Esophagus (tissue), 2 donors: Measurements from ENCODE around the gene MACF1. TPM values are rescaled to one million over a fixed set of nuclear protein-coding genes. Genes with fewer than 3 reads are reported as not detected.
A peak's percentile ranks its signal among the peaks of the same experiment; 100 is the strongest.
"Not testable (repeated sequence)": the region's sequence is repeated elsewhere in the genome, so short reads cannot be mapped to it uniquely, and the experiment has no call there.

Source experiments
- H3K27ac ChIP-seq, 2 donors: one replicate each; pipeline ENCODE4 v1.5.1; 2013; ENCODE audit warnings: low read depth in 2 of 2, mild to moderate bottlenecking in 2 of 2, inconsistent platforms in 1 of 2, low read length in 1 of 2, moderate library complexity in 1 of 2
- H3K27me3 ChIP-seq, 2 donors: one replicate each; pipeline ENCODE4 v1.6.1; 2013; ENCODE audit warnings: low read length in 2 of 2, control low read depth in 1 of 2, mild to moderate bottlenecking in 1 of 2; ENCODE audit not compliant: insufficient read depth in 2 of 2, control insufficient read depth in 1 of 2
- H3K36me3 ChIP-seq, 2 donors: one replicate each; pipeline ENCODE4 v1.6.1; 2013; ENCODE audit warnings: low read length in 1 of 2; ENCODE audit not compliant: control insufficient read depth in 2 of 2, insufficient read depth in 2 of 2
- H3K4me1 ChIP-seq, 2 donors: one replicate each; pipeline ENCODE4 v1.6.1; 2013; ENCODE audit warnings: low read length in 1 of 2; ENCODE audit not compliant: control insufficient read depth in 2 of 2, insufficient read depth in 2 of 2
- H3K4me3 ChIP-seq, 2 donors: one replicate each; pipeline ENCODE4 v1.5.1; 2013; ENCODE audit warnings: low read length in 2 of 2, mild to moderate bottlenecking in 2 of 2, low read depth in 1 of 2, moderate library complexity in 1 of 2
- H3K9me3 ChIP-seq, 2 donors: one replicate each; pipeline ENCODE4 v1.6.1; 2013; ENCODE audit warnings: mild to moderate bottlenecking in 2 of 2, low read depth in 1 of 2, low read length in 1 of 2, moderate library complexity in 1 of 2; ENCODE audit not compliant: control insufficient read depth in 2 of 2, insufficient read depth in 1 of 2
- WGBS, 2 donors: extraction: QIAGEN DNeasy Blood & Tissue Kit; methylation state at CpG; one replicate each; pipeline ENCODE4 v1.1.7; 2013; 5-methylcytosine and 5-hydroxymethylcytosine counted together
- polyA plus RNA-seq, 2 donors: library from polyadenylated mRNA; stranded (reverse); fragments of 200-250 nt; gene quantifications; one replicate each; pipeline ENCODE4 v1.2.3, GENCODE V29; 2013
- donor health status: healthy with polysubstance abuse.
- donor health status: Bipolar disorder and iron deficiency.

Gene MACF1, protein sequence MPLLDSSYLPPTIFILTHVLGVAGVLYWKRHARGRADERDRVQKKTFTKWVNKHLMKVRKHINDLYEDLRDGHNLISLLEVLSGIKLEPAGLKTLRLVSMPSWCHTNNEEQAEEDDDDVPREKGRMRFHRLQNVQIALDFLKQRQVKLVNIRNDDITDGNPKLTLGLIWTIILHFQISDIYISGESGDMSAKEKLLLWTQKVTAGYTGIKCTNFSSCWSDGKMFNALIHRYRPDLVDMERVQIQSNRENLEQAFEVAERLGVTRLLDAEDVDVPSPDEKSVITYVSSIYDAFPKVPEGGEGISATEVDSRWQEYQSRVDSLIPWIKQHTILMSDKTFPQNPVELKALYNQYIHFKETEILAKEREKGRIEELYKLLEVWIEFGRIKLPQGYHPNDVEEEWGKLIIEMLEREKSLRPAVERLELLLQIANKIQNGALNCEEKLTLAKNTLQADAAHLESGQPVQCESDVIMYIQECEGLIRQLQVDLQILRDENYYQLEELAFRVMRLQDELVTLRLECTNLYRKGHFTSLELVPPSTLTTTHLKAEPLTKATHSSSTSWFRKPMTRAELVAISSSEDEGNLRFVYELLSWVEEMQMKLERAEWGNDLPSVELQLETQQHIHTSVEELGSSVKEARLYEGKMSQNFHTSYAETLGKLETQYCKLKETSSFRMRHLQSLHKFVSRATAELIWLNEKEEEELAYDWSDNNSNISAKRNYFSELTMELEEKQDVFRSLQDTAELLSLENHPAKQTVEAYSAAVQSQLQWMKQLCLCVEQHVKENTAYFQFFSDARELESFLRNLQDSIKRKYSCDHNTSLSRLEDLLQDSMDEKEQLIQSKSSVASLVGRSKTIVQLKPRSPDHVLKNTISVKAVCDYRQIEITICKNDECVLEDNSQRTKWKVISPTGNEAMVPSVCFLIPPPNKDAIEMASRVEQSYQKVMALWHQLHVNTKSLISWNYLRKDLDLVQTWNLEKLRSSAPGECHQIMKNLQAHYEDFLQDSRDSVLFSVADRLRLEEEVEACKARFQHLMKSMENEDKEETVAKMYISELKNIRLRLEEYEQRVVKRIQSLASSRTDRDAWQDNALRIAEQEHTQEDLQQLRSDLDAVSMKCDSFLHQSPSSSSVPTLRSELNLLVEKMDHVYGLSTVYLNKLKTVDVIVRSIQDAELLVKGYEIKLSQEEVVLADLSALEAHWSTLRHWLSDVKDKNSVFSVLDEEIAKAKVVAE (N-terminal part only)
- polyA plus RNA-seq, result 10 to 100 TPM; 35.2 to 40.1 TPM

DNA sequence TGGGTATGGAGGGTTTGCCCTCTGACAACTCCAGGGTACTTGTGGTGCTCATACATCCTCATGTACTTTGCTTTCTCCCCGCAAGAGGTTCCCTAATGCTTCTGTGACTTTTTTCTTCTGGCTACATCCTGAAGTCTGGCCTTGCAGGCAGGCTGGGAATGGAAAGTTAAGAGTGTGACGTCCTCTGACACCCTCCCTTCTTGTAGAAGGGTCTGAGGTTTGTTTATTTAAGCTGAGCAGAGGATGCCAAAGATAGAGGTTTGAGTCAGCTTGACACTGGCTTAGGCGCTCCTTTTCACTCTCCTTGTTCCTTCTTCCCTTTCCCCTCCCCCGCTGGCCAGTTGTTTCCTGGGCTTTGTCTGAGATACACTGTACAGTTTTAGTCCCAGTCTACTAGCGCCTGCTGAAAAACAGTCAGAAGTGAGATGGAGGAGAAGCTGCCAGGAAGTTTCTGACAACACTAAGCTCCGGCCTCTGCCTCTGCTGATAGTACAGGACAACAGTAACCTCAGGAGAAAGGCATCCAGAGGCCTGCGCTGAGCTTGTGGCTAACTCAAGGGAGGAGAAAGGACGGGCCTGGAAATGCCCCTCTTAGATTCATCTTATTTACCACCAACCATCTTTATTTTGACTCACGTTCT lies at the start of gene MACF1:
TSS of gene MACF1 (plus strand) at position 255 of the 641 bp plus-strand sequence. CDS start at position 583, 328 bp downstream.
- Histone ChIP-seq H3K27ac (peak within 1 kb of the TSS; percentile 71 to 90), H3K27me3 (no peaks in the 10 kb centered on the region), H3K36me3 (no peaks in the 10 kb centered on the region), H3K4me1 (no peaks in the 10 kb centered on the region), H3K9me3 (no peaks in the 10 kb centered on the region), H3K4me3 (peak within 1 kb of the TSS in 1 of 2 donors; percentile 16)
- WGBS, 2 donors, result 31 to 35% methylated on average over 9 of the region's 9 CpGs

DNA sequence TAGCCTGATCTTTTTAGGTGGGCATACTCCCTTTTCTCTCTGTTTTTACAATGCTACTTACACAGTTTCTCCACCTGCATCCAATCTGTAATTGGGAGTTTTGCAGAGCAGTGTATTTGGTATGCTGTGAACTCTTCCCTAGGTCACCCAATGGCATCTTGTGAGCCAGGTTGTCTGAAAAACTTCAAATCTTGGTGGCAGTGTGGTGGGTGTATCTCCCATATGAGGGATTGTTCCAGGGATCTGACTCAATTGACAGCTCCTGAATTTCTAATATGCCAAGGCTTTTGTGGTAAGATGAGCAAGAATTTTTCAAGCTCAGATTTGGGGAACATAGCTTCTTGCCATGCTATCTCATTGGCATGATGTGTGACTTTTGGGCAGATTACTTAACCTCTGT lies 47.2 kb upstream of the MACF1 start:
- no peak overlapping the region for H3K27ac ChIP-seq
- H3K4me3 ChIP-seq, result no peak overlapping the region
- peaks cover 0 to 14% of the 10 kb centered on the region in 2 donors for H3K4me1 ChIP-seq

DNA sequence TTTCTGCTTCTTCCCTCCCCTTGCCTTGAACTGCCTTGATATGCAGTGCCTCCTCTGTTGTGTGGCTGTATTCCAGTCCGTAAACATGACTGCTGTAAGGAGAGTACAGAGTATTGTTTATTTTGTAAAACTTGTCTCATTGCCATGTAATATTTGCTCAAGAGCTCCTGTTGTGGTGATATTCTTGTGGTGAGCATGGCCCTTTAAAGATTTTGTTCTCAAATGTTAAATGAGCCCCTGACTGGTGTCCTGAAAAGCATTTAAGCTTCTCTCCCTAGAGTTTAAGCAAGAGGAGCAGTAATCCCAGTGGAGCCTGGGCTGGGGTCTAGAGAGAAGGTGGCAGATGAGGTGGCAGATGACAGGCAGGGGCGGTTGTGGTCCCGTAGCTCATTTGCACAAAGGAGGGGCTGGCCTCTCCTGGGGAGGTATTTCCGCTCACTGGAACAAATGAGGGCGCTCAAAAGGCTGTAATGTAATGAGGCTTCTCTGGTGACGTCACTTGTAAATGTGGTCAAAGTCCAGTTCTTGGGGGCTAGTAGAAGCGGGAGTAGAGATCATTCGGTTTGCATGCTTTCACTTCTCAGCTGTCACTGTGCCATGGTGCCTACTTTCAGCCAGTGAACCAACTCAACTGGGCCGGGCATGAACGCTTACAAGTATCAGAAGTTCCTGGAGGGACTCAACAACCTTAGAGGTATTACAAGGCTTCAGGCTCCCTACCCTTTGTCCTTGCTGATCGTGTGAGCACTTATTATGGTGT lies 46.0 kb upstream of the MACF1 start:
- 44 to 51% methylated on average over 11 of the region's 11 CpGs for WGBS, 2 donors
- peaks cover 0 to 14% of the 10 kb centered on the region in 2 donors for H3K4me1 ChIP-seq
- peak overlapping the region; percentile 4 to 33 for H3K27ac ChIP-seq
- no peak overlapping the region for H3K4me3 ChIP-seq
- no peaks in the 10 kb centered on the region for H3K27me3 ChIP-seq
- H3K36me3 ChIP-seq, result no peaks in the 10 kb centered on the region
- H3K9me3 ChIP-seq, result no peaks in the 10 kb centered on the region

More for the DNA sequence above, 47.2 kb upstream of the MACF1 start:
- H3K27me3 ChIP-seq, result no peaks in the 10 kb centered on the region
- H3K36me3 ChIP-seq, result no peaks in the 10 kb centered on the region
- H3K9me3 ChIP-seq, result no peaks in the 10 kb centered on the region

DNA sequence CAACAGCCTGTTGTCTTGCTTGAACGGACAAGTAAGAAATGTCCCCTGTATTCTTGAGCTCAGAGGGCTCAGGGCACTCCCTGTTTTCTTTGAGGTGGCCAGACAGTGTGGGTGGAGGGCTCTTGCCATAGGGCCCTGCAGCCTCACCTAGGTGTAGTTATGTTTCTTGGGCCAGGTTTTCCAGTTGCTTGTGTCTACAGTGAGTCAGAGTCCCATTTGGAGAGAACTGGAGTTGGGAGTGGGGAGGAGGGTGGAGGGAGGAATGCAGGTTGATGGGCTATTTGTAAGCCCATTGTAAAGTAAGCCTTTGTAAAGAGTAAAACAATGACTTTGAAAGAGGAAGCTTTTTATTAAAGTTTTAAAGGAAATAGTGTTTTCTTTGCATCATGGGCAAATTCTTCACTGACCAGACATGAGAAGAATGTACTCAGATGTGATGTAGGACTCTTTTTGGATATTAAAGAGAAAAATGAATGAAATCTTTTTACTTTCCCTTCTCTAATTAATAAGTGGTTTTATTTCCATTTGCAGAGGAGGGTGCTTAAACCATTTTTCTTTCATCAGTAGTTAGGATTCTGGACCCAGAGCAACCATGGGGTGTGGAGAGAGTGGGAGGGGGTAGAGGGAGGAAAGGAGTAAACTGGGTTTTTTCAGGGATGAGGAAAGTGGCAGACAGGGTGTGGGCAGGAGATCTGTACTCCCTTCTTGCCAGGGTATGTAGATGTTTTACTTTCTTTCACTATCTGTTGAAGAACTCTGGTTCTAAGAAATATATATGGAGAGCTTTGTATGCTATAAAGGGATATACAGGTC lies 45.1 kb upstream of the MACF1 start:
- 56 to 58% methylated on average over 1 of the region's 1 CpG for WGBS, 2 donors
- peaks cover 0 to 13% of the 10 kb centered on the region in 2 donors for H3K4me1 ChIP-seq

DNA sequence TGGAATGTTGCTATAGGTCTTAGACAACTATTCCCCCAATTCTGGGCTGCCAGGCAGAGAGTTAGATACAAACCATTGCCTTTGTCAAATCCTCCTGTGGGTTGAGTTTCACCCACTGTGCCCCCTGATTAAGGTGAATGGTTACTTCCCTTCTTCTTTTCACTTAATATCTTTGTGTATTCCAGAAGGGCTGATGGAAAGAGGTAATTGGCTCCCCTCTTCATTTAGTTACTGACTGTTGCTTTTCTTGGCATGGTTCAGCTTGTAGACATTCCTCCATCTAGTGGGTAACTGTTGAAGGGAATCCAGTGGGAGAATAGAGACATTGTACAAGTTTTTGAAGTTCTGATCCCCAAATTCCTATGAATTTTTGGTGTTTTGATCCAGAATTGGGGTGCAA lies 43.8 kb upstream of the MACF1 start:
- H3K4me3 ChIP-seq, result no peak overlapping the region
- H3K36me3 ChIP-seq, result no peaks in the 10 kb centered on the region
- H3K27me3 ChIP-seq, result no peaks in the 10 kb centered on the region
- H3K4me1 ChIP-seq, result peaks cover 0 to 12% of the 10 kb centered on the region in 2 donors
- no peak overlapping the region for H3K27ac ChIP-seq
- no peaks in the 10 kb centered on the region for H3K9me3 ChIP-seq

More for the DNA sequence above, 45.1 kb upstream of the MACF1 start:
- H3K36me3 ChIP-seq, result no peaks in the 10 kb centered on the region
- H3K9me3 ChIP-seq, result no peaks in the 10 kb centered on the region
- no peak overlapping the region for H3K4me3 ChIP-seq
- no peaks in the 10 kb centered on the region for H3K27me3 ChIP-seq
- peak overlapping the region in 1 of 2 donors; percentile 4 for H3K27ac ChIP-seq

DNA sequence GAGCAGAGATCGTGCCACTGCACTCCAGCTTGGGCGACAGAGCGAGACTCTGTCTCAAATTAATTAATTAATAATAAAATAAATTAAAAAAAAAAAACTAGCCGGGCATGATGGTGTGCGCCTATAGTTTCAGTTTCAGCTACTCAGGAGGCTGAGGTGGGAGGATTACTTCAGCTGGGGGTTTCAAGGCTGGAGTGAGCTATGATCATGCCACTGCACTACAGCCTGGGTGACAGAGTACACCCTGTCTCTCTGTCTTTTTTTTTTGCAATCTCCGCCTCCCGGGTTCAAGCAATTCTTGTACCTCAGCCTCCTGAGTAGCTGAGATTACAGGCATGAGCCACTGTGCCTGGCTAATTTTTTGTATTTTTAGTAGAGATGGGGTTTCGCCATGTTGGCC lies 42.7 kb upstream of the MACF1 start:
- not testable (repeated sequence) for H3K36me3 ChIP-seq, H3K4me3 ChIP-seq, H3K27ac ChIP-seq, H3K9me3 ChIP-seq, H3K27me3 ChIP-seq
- peaks cover 0 to 12% of the 10 kb centered on the region in 2 donors for H3K4me1 ChIP-seq
- WGBS, 2 donors, result 93 to 95% methylated on average over 8 of the region's 8 CpGs

DNA sequence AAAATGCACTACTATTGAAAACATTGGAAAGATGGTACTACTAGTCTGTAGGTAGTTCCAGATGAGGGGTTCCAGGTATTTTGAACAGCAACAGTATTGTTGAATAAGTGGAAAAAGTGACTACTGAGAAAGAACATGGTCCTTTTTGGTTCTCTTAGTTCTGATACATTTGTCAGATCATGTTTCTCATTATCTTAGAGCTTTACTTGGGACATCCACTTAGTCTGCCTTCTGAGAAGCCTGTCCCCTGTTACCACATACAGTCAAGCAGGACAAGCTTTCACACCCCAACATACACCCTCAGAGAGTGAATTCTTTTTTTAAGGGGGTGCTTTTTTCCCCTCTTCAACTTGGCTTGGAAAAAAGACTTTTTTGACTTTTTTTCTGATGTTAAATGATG lies 41.0 kb upstream of the MACF1 start:
- Histone ChIP-seq H3K36me3 (no peaks in the 10 kb centered on the region), H3K27ac (no peak overlapping the region), H3K4me1 (peaks cover 0 to 7% of the 10 kb centered on the region in 2 donors), H3K9me3 (no peaks in the 10 kb centered on the region), H3K27me3 (no peaks in the 10 kb centered on the region), H3K4me3 (no peak overlapping the region)

DNA sequence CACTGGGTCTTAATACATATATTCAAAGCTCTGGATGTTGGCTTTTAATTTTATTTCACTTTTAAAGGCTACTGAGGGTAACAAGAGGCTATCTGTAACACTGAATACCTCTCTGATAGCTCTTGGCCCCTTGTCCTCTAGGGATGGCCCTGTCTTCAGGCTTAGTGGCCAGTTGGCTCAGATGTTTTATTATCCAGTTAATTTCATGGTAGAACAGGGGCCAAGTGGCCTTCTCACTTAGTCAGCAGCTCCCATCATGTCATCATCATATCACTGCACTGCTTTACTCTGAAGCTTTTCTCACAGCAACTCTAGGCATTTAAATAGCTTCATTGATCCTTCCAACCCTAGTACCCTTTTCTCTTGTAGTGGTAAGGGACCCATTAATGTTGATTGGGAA lies 40.2 kb upstream of the MACF1 start:
- no peaks in the 10 kb centered on the region for H3K27me3 ChIP-seq
- H3K27ac ChIP-seq, result no peak overlapping the region
- no peaks in the 10 kb centered on the region for H3K36me3 ChIP-seq
- no peak overlapping the region for H3K4me3 ChIP-seq
- peaks cover 0 to under 1% of the 10 kb centered on the region in 2 donors for H3K4me1 ChIP-seq
- no peaks in the 10 kb centered on the region for H3K9me3 ChIP-seq
